Measurements from ENCODE around the gene RETREG3.

Gene RETREG3

GRCh38 chr17:42612013-42612412, 2.8 kb upstream of the RETREG3 start:
- DNase-seq, result no peak

GRCh38 chr17:42609814-42610801, 934 bp upstream of the RETREG3 start:
- DNase-seq, result peak; percentile 27

GRCh38 chr17:42608305-42609181, 631 bp downstream of the RETREG3 start:
- no peak for DNase-seq

GRCh38 chr17:42607769-42608168, 1.4 kb downstream of the RETREG3 start:
- no peak for DNase-seq

GRCh38 chr17:42603318-42603717, 5.9 kb downstream of the RETREG3 start:
- no peak for DNase-seq

GRCh38 chr17:42598905-42599304, 10.3 kb downstream of the RETREG3 start:
- DNase-seq, result no peak

- no peak for DNase-seq
These were observed 12.8 kb downstream of the RETREG3 start for GRCh38 chr17:42596386-42596785.

- DNase-seq, result no peak
These were observed 17.8 kb downstream of the RETREG3 start for GRCh38 chr17:42591411-42591810.

GRCh38 chr17:42590886-42591285, 18.3 kb downstream of the RETREG3 start:
- no peak for DNase-seq

- DNase-seq, result no peak
These were observed 22.5 kb downstream of the RETREG3 start for GRCh38 chr17:42586514-42587230.

GRCh38 chr17:42585353-42585752, 23.8 kb downstream of the RETREG3 start:
- no peak for DNase-seq

- DNase-seq, result no peak
These were observed 24.3 kb downstream of the RETREG3 start for GRCh38 chr17:42584880-42585279.

- DNase-seq, result no peak
These were observed 27.4 kb downstream of the RETREG3 start for GRCh38 chr17:42581744-42582270.

GRCh38 chr17:42579794-42580551, 29.2 kb downstream of the RETREG3 start:
- DNase-seq, result no peak

- peak; percentile 74 for DNase-seq
These were observed 30.8 kb downstream of the RETREG3 start for GRCh38 chr17:42578282-42578869.

GRCh38 chr17:42577532-42578281, 31.5 kb downstream of the RETREG3 start, which contains the start of gene PSMC3IP:
PSMC3IP (minus strand) TSS chr17:42577729; CDS start chr17:42577686, 43 bp downstream.
- DNase-seq, result peak; percentile 88

GRCh38 chr17:42577140-42577531, 32.0 kb downstream of the RETREG3 start:
- no peak for DNase-seq

GRCh38 chr17:42574463-42574862, 34.7 kb downstream of the RETREG3 start:
- DNase-seq, result no peak

- no peak for DNase-seq
These were observed 36.1 kb downstream of the RETREG3 start for GRCh38 chr17:42573095-42573494.

GRCh38 chr17:42571435-42572225, 37.5 kb downstream of the RETREG3 start:
- no peak for DNase-seq
